Loucy (cell line): ENCODE data around the gene TPR.
"Not testable (repeated sequence)": the region's sequence is repeated elsewhere in the genome, so short reads cannot be mapped to it uniquely, and the experiment has no call there.

ENCODE experiments used
- H2AFZ ChIP-seq: fragments of 200-600 bp; sonication (generic); 2 replicates; pipeline ENCODE4 v1.6.0; 2016; ENCODE audit warnings: antibody characterized with exemption, mild to moderate bottlenecking, low read length, moderate library complexity
- H3F3A ChIP-seq: fragments of 200-600 bp; 2 replicates; pipeline ENCODE4 v1.6.0; 2016; ENCODE audit warnings: antibody characterized with exemption, low read depth, mild to moderate bottlenecking
- H3K27me3 ChIP-seq: fragments of 200-600 bp; sonication (generic); 2 replicates; pipeline ENCODE4 v1.6.1; 2014; ENCODE audit warnings: low read length, mild to moderate bottlenecking; ENCODE audit not compliant: insufficient read depth, poor library complexity, severe bottlenecking
- H3K36me3 ChIP-seq: fragments of 200-600 bp; sonication (generic); 2 replicates; pipeline ENCODE4 v1.6.1; 2016; ENCODE audit warnings: low read length; ENCODE audit not compliant: insufficient read depth
- H3K4me1 ChIP-seq: fragments of 200-600 bp; sonication (generic); 2 replicates; pipeline ENCODE4 v1.5.1; 2014; ENCODE audit warnings: low read length, mild to moderate bottlenecking; ENCODE audit not compliant: insufficient read depth, poor library complexity, severe bottlenecking
- H3K4me2 ChIP-seq: fragments of 200-600 bp; sonication (generic); 2 replicates; pipeline ENCODE4 v1.6.0; 2014; ENCODE audit warnings: antibody characterized with exemption, low read length, low read depth, mild to moderate bottlenecking; ENCODE audit not compliant: poor library complexity, severe bottlenecking
- H3K4me3 ChIP-seq: fragments of 200-600 bp; sonication (generic); 2 replicates; pipeline ENCODE4 v1.5.1; 2014; ENCODE audit warnings: low read length, mild to moderate bottlenecking, mixed read lengths; ENCODE audit not compliant: poor library complexity, severe bottlenecking
- H3K79me2 ChIP-seq: fragments of 200-600 bp; sonication (generic); 2 replicates; pipeline ENCODE4 v1.6.1; 2014; ENCODE audit warnings: low read length; ENCODE audit not compliant: insufficient read depth
- H3K9ac ChIP-seq: fragments of 200-600 bp; sonication (generic); 2 replicates; pipeline ENCODE4 v1.6.0; 2014; ENCODE audit warnings: mild to moderate bottlenecking, low read depth, low read length, moderate library complexity; ENCODE audit not compliant: poor library complexity, severe bottlenecking
- H3K9me2 ChIP-seq: fragments of 200-600 bp; sonication (generic); replicated peaks from 2 replicates; pipeline ENCODE4 v1.6.1; 2016; ENCODE audit warnings: low read depth, low read length, mixed read lengths
- H3K9me3 ChIP-seq: fragments of 200-600 bp; sonication (generic); 2 replicates; pipeline ENCODE4 v1.6.1; 2014; ENCODE audit warnings: mild to moderate bottlenecking, antibody characterized with exemption, low read length, low read depth; ENCODE audit not compliant: insufficient read depth
- H4K20me1 ChIP-seq: fragments of 200-600 bp; sonication (generic); 2 replicates; pipeline ENCODE4 v1.6.0; 2014; ENCODE audit warnings: antibody characterized with exemption, low read length, mild to moderate bottlenecking; ENCODE audit not compliant: insufficient read depth, poor library complexity, severe bottlenecking
- EZH2phosphoT487 ChIP-seq: fragments of 200-600 bp; IDR thresholded peaks from 2 replicates; pipeline ENCODE4 v1.6.1; 2018; ENCODE audit warnings: antibody characterized with exemption, mild to moderate bottlenecking, moderate library complexity, borderline replicate concordance
- TF ChIP-seq, protein P1 (sequence below): fragments of 200-600 bp; sonication (generic); conservative IDR thresholded peaks from 2 replicates; pipeline ENCODE4 v1.5.1; 2014; ENCODE audit warnings: mild to moderate bottlenecking, antibody characterized with exemption, low read length

TPR gene

DNA sequence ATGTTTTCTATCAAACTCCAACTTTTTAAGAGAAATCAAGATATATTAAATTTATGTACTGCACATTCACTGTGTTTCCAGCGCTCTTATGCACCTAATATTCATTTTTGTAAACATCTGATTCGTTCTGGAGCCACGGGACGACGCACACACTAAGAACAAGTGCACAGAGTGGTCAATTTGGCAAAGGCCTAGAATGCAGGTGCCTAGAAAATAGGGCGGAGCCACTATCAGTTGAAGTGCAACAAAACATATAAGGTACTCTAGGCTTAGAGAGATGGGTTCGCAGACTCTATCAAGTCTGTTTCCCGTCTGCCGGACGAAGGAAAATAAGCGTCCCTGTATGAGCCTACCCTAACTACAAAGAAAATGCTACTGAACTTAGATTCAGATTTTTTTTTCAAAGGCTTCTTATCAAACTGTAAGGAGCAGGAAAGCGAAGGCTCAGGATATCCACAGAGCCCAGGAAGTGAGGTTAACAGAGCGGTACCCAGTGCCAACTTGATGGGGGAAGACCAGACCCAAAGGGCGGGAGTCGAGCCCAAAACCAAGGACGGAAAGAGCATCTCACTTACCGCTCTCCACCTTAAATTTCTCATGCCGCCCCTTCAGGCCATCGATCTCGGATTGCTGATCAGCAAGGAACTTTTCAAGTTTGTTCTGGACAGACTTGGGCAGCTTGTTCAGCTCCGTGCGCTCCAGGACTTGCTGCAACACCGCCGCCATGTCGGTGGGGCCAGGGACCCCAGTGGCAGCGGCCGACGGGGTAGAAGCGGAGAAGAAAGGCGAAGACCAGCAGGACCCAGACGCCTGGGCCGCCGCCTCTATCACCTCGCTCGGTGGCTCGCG, 526 bp downstream of the TPR start:
- Histone ChIP-seq H3K4me3 (peak overlapping the region; percentile 93), H2AFZ (peak overlapping the region; percentile 88), H3K79me2 (peaks cover 90% of the 10 kb centered on the region), H3K4me1 (peaks cover 56% of the 10 kb centered on the region), H3F3A (no peaks in the 10 kb centered on the region), H3K27me3 (no peaks in the 10 kb centered on the region), H3K9me2 (no peaks in the 10 kb centered on the region), H3K36me3 (peaks cover 21% of the 10 kb centered on the region), H3K9ac (peak overlapping the region; percentile 92), H3K4me2 (peak overlapping the region; percentile 95), H4K20me1 (peaks cover 63% of the 10 kb centered on the region), H3K9me3 (no peaks in the 10 kb centered on the region)
- TF ChIP-seq EZH2phosphoT487 = no peak
- TF ChIP-seq, protein P1, sequence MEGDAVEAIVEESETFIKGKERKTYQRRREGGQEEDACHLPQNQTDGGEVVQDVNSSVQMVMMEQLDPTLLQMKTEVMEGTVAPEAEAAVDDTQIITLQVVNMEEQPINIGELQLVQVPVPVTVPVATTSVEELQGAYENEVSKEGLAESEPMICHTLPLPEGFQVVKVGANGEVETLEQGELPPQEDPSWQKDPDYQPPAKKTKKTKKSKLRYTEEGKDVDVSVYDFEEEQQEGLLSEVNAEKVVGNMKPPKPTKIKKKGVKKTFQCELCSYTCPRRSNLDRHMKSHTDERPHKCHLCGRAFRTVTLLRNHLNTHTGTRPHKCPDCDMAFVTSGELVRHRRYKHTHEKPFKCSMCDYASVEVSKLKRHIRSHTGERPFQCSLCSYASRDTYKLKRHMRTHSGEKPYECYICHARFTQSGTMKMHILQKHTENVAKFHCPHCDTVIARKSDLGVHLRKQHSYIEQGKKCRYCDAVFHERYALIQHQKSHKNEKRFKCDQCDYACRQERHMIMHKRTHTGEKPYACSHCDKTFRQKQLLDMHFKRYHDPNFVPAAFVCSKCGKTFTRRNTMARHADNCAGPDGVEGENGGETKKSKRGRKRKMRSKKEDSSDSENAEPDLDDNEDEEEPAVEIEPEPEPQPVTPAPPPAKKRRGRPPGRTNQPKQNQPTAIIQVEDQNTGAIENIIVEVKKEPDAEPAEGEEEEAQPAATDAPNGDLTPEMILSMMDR = no peak

DNA sequence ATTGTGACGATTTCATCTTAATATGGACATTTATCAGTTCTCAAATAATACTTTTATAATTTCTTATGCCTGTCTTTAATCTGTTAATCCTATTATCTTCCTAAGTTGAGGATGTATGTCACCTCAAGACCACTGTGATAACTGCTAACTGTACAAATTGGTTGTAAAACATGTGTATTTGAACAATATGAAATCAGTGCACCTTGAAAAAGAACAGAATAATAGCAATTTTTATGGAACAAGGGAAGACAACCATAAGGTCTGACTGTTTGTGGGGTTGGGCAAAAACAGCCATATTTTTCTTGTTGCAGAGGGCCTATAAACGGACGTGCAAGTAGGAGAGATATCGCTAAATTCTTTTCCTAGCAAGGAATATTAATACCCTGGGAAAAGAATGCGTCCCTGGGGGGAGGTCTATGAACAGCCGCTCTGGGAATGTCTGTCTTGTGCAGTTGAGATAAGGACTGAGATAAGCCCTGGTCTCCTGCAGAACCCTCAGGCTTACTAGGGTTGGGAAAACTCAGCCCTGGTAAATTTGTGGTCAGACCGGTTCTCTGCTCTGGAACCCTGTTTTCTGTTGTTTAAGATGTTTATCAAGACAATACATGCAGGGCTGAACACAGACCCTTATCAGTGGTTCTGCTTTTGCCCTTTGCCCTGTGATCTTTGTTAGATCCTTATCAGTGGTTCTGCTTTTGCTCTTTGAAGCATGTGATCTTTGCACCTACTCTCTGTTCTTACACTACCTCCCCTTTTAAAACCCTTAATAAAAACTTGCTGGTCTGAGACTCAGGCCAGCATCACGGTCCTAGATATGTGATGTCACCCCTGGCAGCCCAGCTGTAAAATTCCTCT, 27.0 kb downstream of the TPR start:
- not testable (repeated sequence) for H3K9me2 ChIP-seq, H3K79me2 ChIP-seq, H3K4me2 ChIP-seq, H4K20me1 ChIP-seq, H3F3A ChIP-seq, H3K27me3 ChIP-seq, H3K4me3 ChIP-seq, H3K9me3 ChIP-seq, H2AFZ ChIP-seq, H3K9ac ChIP-seq, H3K4me1 ChIP-seq
- H3K36me3 ChIP-seq = peaks cover 94% of the 10 kb centered on the region

DNA sequence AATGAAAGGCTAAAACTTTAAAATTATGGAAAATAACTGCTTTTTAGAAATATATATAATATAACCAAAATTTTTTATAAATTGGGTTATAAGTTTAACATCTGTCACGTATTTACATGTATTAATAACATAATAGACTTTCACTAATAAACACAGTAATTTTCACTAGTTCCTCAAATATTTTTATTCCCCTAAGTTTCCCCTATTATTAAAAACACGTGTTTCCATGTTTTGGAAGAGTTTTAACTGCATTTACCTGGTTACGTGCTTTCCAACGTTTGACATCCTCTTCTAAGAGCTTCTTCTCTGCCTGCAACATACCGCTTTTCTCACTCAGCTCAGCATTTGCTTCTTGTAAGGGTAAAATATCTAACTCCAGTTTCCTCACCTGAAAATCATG, 34.3 kb downstream of the TPR start:
- Histone ChIP-seq H3K79me2 (no peaks in the 10 kb centered on the region), H3K4me2 (no peak overlapping the region), H3K4me1 (no peaks in the 10 kb centered on the region), H2AFZ (no peak overlapping the region), H3K27me3 (no peaks in the 10 kb centered on the region), H3K4me3 (no peak overlapping the region), H3F3A (no peaks in the 10 kb centered on the region), H3K9ac (no peak overlapping the region), H3K36me3 (peaks cover 92% of the 10 kb centered on the region), H3K9me2 (no peaks in the 10 kb centered on the region), H3K9me3 (no peaks in the 10 kb centered on the region), H4K20me1 (no peaks in the 10 kb centered on the region)
- TF ChIP-seq, protein P1 = no peak
- TF ChIP-seq EZH2phosphoT487 = no peak
